Measurements from ENCODE around the gene SLC45A1. TPM values are rescaled to one million over a fixed set of nuclear protein-coding genes. Genes with fewer than 3 reads are reported as not detected.

SLC45A1 gene
- total and polyA plus RNA-seq, 12 donors, result 0.53 to 4.1 (median 1.6) TPM

DNA sequence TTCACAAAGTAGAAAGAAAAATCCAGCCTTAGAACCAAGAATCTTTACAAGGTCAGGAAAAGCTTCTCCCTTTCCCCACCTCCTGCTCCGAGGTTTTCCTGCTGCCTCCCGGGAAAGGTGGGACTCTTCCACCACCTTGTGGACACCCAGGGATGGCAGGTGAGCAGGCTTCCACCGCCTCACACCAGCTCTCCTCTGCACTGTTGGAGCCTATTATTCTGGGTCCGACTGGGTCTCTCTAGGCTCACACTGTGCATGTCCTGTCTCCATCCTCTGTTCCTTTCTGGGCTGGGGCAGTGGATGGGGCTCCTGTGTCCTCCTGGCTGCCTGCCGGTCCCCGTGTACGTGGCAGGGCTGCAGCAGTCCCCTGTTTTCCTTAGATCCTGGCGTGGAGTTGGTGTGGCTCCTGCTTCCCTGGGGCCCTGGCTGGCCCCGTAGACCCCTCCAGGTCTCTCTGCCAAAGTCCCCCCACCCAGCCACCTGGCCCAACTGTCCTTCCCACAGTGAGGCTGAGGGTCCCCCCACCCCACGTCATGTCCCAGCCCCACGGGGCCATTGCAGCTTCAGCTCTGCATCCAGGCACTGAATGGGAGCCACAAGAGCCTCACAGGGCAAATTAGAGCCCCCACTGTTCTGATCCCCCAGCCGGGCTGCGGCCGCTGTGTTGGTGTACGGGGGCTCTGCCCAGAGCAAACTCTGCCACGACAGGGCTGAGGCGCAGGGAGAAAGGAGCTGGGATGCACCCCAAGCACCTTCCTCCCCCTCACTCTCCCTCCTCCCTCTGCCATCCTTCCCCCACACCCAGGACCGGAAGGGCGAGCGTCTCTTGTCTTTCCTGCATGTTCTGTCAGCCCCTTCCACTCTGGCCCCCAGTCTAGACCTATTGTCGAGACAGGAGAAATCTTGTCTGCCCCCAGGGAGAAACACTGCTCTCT is 3.3 kb upstream of the SLC45A1 start:
- Histone ChIP-seq H3K36me3 (no peaks in the 10 kb centered on the region), H3K4me3 (no peak overlapping the region), H3K9me3 (peaks cover 0 to 9% (median 0%) of the 10 kb centered on the region in 11 donors), H3K27me3 (peaks cover 0 to 48% (median 0%) of the 10 kb centered on the region in 7 donors), H3K4me1 (peaks cover 3 to 35% (median 16%) of the 10 kb centered on the region in 9 donors), H3K27ac (no peak overlapping the region)
- DNase-seq (peak; percentile 68 to 69), ATAC-seq (peak; percentile 68 to 85 (median 77))
- intact Hi-C loops (cut with DNase I), result loop anchor here (1.0 to 10.0 kb wide), 9 partner anchors 286 to 640 kb away; partner anchors contain the start of gene ERRFI1 (in 4 of the 10)
- TF ChIP-seq CTCF (IDR thresholded peaks at IDR 0.05), result peak; percentile 71 to 88 (median 84)
- 26 to 30% methylated on average over 21 of the region's 21 CpGs for WGBS, 2 donors

DNA sequence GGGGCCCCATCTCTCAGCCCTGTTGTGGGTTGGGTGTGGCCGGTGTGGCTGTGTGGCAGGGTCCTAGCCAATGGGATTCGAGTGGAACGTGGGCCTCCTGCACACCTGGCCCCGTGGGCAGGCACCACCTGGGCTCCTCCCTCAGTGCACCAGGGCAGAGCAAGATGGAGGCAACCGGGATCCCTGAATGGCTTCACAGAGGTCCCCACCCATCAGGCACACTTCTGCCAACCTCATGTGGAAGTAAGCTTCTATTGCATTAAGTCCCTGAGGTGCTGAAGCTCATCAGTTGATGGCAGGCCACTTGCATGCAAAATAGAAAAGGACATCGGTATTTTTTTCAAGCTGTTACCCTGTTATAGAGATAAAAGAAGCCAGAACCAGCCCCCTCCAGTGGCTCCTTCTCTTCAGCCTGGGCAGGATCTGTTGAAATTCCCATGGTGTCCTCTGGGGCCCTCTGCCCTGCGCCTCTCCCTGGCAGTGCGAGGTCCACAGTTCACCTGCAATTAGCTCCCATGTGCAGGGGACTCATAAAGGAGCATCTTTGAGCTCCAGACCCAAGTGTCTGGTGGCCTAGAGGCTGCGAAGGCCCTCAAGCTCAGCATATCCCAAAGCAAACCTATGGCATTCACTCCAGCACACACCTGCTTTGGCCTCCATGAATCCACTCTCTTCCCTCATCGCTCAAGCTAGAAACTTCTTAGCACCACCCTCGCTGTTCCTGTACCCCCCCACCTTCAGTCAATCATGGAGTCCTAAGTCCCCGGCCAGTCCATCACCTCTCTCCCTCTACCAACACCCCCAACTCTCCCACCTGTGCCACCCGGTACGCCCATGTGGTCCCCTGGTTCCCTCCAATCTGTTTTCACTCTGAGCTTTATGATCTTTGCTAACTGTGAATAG is 2.1 kb upstream of the SLC45A1 start:
- 88 to 89% methylated on average over 14 of the region's 14 CpGs for WGBS, 2 donors
- ATAC-seq, result no peak
- Histone ChIP-seq H3K27me3 (peaks cover 0 to 48% (median 0%) of the 10 kb centered on the region in 7 donors), H3K36me3 (no peaks in the 10 kb centered on the region), H3K9me3 (peaks cover 0 to 9% (median 0%) of the 10 kb centered on the region in 11 donors), H3K27ac (no peak overlapping the region), H3K4me3 (no peak overlapping the region), H3K4me1 (peaks cover 3 to 35% (median 16%) of the 10 kb centered on the region in 9 donors)
- DNase-seq, result no peak
- no peak for TF ChIP-seq CTCF (IDR thresholded peaks at IDR 0.05)
- intact Hi-C loops (cut with DNase I), result loop anchor here (1.0 to 10.0 kb wide), 9 partner anchors 287 to 641 kb away; partner anchors contain the start of gene ERRFI1 (in 7 of the 10)

DNA sequence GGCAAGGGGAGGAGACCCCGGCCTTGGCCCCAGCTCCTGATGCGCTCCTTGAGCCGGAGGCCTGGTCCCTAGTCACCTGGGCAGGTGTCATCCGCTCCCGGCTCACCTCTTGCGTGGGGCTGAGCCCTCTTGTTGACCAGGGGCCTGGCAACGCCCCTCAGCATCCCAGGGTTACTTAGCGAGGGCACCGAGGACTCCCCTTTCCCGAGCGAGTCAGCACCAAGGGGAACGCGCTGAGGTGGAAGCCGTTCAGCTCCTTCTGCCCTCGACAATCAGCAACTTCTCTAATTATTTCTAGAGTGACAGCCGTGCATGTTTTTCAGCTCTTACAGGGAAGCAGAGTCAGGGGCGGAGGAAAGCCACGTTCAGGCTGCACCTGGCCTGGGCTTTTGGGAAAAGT is 522 bp downstream of the SLC45A1 start:
- H3K4me3 ChIP-seq, result peak overlapping the region; percentile 52 to 82 (median 66)
- peaks cover 3 to 30% (median 19%) of the 10 kb centered on the region in 9 donors for H3K4me1 ChIP-seq
- H3K27me3 ChIP-seq, result peaks cover 0 to 48% (median 0%) of the 10 kb centered on the region in 7 donors
- H3K27ac ChIP-seq, result peak overlapping the region in 7 of 10 donors; percentile 4 to 63 (median 50)
- no peaks in the 10 kb centered on the region for H3K36me3 ChIP-seq
- no peaks in the 10 kb centered on the region for H3K9me3 ChIP-seq
- no peak for TF ChIP-seq CTCF (IDR thresholded peaks at IDR 0.05)
- intact Hi-C loops (cut with DNase I), result loop anchor here in 4 of 10 donors (5.0 to 10.0 kb wide), 4 partner anchors 291 to 644 kb away; partner anchors contain the start of gene ERRFI1 (in 2 of the 4)
- WGBS, 2 donors, result 19 to 21% methylated on average over 18 of the region's 18 CpGs
- ATAC-seq (peak in 1 of 8 donors; percentile 31), DNase-seq (no peak)
